Measurements from ENCODE around the gene PARVA.

- no peak for TF ChIP-seq CTCF (IDR thresholded peaks at IDR 0.05; ENCODE audit: low read depth, low read length)
- no peak for TF ChIP-seq POLR2A (IDR thresholded peaks at IDR 0.05; ENCODE audit: extremely low read depth, insufficient read length)
- no peak for TF ChIP-seq MYC (IDR thresholded peaks at IDR 0.05; ENCODE audit: low read depth, low read length)
These were observed 151.1 kb downstream of the PARVA start for GRCh38 chr11:12528487-12528886.
